Endometrial microvascular endothelial cells (primary cell): Measurements from ENCODE around the gene NTRK2. TPM values are rescaled to one million over a fixed set of nuclear protein-coding genes. Genes with fewer than 3 reads are reported as not detected.

Experiments used
- in situ Hi-C: cut with HindIII; loops from 2 replicates; pipeline ENCODE4 v1.10.0; 2017; ENCODE audit warnings: low sequenced_read_pairs, low pct_unique_long_range_greater_than_20kb; ENCODE audit errors: inconsistent ontology term
- total RNA-seq: library from RNA; depleted of rRNA; stranded (reverse); fragments of >200 nt; gene quantifications from one replicate; pipeline ENCODE4 v1.2.3, GENCODE V29; 2015; ENCODE audit errors: inconsistent ontology term

Gene NTRK2
- not detected for total RNA-seq

DNA sequence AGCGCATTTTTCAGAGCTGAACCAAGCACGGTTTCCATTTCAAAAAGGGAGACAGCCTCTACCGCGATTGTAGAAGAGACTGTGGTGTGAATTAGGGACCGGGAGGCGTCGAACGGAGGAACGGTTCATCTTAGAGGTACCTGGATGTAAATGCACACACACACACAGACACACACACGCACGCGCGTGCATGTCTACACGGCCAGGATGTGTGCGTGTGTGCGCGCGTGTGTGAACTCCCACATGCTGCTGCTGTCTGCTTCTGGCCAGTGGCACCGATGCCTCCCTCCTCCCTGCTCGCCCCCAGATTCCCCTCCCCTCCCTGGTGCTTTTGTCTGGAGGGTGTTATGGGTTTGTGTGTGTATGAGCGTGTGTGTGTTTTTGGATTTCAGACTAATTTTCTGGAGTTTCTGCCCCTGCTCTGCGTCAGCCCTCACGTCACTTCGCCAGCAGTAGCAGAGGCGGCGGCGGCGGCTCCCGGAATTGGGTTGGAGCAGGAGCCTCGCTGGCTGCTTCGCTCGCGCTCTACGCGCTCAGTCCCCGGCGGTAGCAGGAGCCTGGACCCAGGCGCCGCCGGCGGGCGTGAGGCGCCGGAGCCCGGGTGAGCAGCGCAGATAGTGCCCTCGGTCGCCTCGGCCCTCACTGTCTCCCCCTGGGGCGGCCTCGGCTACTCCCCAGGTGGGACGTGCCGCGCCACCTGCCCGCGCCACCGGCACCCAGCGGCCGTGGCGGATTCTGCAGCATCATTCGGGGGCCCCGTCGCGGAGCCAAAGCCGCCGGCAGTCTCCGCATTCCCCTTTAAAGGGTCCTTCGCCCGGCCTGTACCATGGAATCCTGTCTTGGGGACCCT is at the start of gene NTRK2:
NTRK2 (plus strand) TSS at position 442 of the 850 bp plus-strand sequence. CDS start 1,020 bp downstream, outside the sequence.
- in situ Hi-C loops: no loop called here

DNA sequence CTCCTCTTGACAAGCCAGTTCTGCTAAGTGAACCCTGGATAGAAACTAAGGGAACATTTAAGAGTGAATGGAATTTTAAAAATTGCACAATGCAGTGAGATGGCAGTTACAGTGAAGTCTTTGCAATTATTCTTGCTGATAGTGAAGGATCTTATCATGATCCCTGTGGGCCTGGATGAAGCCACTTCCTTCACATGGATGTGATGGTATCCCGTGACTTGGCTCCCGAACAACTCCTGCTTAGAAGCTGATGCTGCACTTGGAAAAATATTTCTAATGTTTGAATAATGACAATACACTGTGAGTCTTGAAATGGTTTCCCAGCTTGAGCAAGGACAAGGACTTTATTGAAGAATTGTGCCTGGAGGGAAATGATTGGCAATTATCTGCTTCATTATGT is 49.2 kb upstream of the NTRK2 start:
- in situ Hi-C loops: no loop called here

DNA sequence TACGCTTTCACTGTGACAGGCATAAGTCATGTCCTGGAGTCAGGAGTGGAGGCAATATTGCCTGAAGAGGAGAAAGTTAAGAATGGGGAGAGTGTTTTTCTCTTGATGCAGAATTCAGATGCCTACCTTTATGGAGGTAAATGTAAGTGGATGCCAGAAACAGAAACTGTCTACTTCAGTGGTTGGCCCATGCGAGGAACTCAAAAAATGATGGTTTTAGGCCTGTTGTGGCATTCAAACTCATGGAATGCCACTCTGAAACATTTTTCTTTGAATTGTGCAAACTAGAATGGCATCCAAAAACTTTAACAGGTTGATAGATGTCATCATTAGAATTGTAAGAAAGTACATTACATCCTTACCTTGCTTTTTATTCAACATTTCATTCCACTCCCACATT is 47.7 kb upstream of the NTRK2 start:
- in situ Hi-C loops: no loop called here

DNA sequence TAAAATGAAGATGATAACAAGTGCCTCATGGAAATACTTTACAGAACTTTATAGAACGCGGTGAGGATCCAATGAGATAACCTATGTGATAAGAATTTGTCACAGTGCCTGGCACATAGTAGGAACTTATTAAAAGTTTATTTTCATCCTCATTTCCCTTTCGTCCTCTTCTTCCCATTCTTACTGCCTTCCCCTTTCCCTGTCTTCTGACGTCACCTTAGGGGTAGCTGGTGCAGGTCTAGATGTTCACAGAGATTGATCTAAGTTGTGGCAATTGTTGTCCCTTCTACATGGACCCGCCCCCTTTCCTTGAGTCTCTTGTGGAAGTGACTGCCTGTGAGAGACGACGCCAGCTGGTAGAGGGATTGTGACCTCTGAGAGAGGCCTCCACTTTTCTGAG is 46.5 kb upstream of the NTRK2 start:
- in situ Hi-C loops: no loop called here

DNA sequence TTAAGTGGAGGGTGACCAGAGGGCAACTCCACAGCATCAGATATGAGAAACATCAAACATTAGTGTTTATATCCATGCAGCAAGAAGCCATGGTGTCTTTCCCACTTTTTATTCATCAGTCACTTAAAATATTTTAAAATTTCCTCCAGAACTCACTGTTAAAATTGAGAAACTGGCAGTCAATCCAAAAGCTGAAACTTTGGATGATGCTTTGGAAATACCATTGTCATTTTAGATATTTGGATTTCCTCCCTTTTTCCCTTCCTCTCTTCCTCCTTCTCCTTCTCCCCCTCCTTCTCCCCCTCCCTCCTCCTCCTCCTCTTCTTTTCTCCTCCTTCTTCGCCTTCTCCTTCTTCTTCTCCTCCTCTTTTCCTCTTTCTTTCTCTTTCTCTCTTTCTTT is 33.1 kb upstream of the NTRK2 start:
- in situ Hi-C loops: no loop called here

DNA sequence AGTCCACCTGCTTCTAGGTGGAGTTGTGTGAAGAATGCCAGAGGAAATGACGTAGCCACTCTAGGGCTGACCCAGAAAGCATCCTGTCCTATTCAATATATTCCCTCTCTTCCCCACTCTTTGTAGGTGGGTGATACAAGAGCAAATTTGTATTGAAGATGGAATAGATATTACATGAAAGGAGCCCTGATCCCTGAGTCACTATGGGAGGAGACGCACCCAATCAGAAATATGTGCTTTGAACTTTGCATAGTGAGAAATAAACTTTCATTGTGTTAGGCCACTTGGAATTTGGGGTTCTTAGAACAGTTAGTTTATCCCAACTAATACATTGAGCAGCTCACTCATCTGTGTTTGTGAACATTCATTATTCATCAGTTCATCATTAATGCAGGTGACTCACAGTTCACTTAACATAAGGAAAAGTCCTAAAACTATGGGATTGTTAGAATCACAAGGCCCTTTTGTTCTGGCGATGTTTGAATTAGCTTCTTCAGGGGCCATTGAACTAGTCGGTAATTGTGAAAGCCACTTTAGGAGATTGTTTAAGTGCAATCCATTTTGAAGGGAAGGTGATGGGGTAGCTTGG is 26.9 kb upstream of the NTRK2 start:
- in situ Hi-C loops: no loop called here

DNA sequence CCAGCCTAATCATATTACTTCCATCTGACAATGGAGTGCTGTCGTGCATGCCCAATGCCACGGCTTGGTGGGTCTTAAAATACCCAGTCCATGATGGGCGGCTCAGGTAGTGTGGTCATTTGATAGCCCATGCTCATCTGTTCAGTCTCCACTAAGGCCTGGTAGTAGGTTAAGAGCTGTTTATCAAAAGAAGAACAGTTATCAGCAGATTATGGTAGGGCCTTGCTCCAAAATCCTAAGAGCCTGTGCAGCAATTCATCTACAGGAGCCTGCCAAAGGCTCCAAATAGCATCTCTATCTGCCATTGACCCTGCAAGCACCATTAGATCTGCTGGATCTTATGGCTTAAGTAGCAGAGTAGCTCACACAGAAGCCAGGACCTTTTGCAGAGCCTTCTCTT is 21.8 kb upstream of the NTRK2 start:
- in situ Hi-C loops: no loop called here

DNA sequence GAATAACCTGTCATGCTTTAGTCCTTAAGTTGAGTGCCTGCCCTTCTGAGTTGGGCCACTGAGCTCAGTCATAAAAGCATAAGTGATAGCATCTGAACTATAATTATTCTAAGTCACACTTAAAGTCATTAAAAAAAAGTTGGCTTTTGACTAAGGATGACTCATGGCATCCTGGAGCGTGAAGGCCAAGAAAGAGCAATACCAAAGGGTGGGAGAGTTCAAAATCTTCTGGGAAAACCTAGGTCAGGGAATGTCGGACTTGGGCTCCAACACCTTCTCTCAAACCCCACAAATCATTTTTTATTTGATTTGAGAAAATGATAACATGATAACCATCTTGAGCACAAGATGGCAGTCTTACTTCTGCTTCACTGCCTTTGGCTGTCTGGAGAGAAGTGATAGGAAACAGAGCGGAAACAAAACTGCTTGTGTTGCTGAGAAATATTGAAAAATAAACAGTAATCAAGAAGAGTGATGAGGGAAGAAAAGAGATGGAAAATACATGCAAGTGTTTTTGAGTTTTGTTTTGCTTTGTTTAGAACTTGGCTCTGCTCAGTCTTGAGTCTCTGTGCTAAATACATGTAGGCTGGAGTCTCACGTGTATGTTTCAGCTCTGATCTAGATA is 16.9 kb upstream of the NTRK2 start:
- in situ Hi-C loops: no loop called here

DNA sequence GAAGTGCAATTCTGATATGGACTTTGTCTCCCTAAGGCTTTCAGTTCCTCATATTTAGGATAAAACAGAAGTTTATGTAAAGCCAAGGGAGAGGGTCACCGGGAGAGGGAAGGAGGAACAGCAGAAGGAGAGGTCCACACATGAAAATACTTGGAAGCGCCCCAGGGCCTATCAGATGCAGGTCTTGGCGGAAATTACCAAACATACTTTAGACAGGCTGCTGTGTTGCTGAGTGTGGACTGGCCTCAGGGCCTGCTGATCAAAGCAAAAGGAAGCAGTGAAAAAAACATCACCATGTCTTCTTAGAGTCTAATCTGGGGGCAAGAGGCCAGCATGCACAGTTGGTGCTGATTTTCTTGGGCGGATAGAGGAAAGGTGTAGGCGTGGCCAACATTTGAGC is 14.1 kb upstream of the NTRK2 start:
- in situ Hi-C loops: no loop called here

DNA sequence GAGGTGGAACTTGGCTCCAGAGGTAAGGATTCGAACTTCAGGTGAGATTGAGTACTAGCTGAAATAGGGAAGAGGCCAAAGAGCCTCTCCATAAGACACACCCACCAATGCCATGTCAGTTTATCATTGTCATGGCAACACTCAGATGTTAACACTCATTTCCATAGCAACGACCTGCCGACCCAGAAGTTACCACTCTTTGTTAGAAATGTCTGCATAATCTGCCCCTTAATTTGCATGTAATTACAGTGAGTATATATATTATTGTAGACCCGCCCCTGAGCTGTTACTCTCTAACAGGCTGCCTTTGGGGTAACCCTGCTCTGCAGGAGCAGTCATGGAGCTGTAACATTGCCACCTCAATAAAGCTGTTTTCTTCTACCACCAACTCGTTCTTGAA is 10.2 kb upstream of the NTRK2 start:
- in situ Hi-C loops: no loop called here

DNA sequence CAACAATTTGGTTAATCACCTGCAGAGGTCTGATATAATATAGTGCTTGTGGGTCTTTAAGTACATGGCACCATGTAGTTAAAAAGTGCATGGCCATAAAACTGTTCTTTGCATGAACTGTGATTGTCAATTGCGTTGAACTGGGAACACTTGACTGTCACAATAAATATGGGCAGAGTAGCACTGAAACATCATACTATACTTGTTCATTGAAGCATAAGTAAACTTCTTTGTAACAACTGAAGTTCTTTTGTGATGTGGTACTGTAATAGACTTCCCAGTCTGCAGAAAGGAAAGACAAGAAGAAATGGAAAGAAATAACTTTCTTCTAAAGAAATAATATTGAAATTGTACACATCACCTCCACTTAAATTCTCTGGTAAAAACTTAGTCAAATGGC is 9.8 kb upstream of the NTRK2 start:
- in situ Hi-C loops: no loop called here

DNA sequence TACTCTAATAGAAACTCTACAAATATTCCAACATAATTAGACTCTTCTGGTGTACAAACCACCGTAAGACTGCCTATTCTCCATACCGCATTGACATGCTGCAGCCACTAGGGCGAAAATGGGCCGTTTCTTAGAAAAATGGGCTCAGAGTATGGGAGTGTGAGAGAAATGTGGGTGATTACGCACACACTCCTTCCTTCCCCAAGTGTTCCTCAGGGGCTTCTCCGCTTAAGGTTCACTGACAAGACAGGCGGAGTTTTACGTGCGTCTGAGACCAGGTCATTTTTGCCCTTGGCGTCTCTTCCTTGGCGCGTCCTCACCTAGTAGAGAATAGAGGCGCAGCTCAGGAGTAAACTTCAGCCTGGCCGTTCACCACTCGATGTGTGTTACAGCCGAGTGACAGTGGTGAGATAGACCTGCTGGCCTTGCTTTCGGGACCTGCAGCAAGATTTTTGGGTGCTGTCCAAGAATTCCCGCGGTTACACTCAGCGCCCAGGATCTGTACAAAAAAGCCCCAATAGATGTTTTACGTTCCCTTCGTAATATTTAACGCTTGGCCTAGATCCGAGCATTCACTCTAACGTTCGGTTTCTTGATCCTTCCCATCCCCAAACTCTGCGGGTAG is 1.8 kb upstream of the NTRK2 start:
- in situ Hi-C loops: no loop called here

DNA sequence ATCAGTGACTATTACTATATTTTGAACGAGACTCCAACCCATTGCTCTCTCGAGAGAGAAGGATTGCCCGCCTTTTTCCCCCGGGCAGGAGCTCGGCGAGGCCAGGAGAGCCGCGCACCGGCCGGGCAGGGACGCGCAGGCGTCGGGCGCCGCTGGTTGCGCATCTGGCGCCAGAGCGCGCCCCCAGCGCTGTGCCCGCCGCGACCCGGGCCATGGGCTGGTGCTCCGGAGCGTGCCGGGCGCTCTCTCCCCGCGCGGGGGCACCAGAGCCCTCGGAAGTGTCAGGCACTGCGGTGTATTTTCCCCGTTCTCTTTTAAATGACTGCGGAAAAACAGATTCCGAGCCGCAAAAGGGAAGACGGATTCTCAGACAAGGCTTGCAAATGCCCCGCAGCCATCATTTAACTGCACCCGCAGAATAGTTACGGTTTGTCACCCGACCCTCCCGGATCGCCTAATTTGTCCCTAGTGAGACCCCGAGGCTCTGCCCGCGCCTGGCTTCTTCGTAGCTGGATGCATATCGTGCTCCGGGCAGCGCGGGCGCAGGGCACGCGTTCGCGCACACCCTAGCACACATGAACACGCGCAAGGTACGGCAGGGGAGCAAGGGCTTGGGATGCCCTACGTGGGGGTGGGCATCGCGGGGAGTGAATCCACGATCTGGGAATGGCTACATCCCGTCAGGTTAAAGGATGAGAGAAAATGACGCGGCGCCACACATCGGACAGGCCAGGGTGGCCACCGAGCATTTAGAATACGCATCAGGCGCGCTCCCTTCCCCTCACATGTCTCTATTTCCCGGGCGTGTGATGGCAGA is 1.1 kb upstream of the NTRK2 start:
- in situ Hi-C loops: no loop called here

DNA sequence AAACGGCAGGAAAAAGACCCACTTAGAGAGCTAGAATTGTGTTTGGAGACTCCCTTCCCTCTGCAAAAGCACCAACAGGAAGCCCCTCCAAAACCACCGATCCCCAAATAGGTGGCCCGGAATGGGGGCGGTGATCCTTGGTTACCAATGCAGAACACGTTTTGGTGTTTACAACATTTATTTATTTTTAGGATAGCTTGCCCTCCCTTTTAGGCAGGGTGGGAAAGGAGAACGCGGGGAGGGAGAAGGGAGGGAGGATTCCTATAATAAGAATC is 579 bp upstream of the NTRK2 start:
- in situ Hi-C loops: no loop called here

DNA sequence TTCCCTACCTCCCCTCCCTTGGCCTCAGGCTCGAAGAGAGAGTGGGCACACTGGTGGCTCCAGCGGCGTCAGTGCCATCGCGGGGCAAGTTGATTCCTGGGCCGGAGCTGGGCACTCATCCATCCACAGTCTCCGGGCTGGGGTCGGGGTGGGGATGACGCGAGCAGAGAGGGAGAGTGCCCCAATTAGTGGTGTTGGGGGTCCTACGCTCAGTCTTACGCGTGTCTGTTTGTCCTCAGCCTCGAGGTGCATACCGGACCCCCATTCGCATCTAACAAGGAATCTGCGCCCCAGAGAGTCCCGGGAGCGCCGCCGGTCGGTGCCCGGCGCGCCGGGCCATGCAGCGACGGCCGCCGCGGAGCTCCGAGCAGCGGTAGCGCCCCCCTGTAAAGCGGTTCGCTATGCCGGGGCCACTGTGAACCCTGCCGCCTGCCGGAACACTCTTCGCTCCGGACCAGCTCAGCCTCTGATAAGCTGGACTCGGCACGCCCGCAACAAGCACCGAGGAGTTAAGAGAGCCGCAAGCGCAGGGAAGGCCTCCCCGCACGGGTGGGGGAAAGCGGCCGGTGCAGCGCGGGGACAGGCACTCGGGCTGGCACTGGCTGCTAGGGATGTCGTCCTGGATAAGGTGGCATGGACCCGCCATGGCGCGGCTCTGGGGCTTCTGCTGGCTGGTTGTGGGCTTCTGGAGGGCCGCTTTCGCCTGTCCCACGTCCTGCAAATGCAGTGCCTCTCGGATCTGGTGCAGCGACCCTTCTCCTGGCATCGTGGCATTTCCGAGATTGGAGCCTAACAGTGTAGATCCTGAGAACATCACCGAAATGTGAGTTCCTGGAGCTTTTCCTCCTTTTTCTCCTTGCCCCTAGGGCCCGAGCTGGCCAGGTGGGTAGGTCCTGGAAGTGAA is 861 bp downstream of the NTRK2 start:
- in situ Hi-C loops: no loop called here

DNA sequence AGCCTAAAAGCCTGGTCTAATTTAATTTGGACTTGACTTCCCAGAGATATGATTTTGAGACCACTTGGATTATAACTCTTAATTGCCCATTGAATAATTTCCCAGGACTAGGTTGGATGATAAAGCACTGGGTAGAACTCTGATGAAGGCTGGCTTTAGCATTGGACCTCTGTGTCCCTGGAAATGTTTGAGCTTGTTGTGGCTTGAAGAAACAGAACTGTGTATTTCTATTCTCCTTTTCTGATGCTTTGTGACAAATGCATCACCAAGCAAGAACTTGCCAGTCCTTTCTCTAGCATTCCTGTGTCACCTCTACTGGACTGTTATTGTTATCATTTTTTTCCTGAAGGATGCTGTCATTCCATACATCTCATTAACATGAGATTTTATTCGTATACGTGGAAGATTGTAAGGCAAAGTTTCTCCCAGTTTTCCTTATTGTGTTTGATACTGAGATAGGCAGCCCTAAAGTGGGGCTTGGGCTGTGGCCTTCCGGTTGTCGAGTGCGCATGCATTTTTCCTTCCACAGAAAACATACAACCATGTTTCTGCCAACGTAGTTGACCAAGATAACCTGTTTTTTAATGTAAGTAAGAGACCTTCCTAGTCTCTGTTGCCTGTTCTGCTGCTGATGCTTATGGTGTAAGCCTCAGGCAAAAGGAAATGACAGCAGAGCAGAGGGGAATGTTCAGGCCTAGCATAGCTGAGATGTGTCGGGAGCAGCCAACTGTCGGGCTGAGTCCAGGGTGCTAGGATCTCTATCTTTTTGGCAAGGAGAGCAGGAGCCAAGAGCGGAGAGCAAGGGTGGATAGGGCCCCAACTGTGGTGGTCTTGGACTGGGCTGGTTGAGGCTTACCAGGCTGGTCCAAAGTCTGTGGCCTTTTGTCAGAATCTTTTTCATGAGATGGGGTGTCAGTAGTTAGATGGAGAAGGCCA is 2.3 kb downstream of the NTRK2 start:
- in situ Hi-C loops: no loop called here

DNA sequence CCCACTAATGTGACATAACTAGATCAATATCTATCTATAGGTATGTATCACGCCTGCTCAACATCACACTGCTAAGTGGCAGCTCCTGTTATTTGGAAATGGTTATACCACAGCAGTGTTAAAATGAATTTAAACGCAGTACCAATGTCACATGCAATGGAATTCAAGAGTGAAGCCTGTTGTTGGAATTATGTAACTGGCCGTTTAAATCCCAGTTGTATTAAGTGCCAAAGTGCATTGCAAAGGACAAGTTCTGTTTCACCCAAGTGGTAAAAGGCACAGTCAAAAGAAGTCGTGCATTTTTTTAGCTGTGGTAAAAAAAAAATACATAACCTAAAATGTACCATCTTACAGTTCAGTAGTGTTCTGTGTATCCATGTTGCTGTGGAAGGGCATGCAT is 4.3 kb downstream of the NTRK2 start:
- in situ Hi-C loops: no loop called here
